GM12801 (cell line): ENCODE measurements around the gene PLXNA4.

Experiments used
- CTCF ChIP-seq: IDR thresholded peaks from one replicate; pipeline ENCODE4 v1.5.1; 2011; ENCODE audit warnings: control low read depth; ENCODE audit not compliant: insufficient read length; ENCODE audit errors: extremely low read depth

Gene PLXNA4

GRCh38 chr7:132309102-132309805 lies 267.0 kb downstream of the PLXNA4 start:
- no peak for TF ChIP-seq CTCF

DNA sequence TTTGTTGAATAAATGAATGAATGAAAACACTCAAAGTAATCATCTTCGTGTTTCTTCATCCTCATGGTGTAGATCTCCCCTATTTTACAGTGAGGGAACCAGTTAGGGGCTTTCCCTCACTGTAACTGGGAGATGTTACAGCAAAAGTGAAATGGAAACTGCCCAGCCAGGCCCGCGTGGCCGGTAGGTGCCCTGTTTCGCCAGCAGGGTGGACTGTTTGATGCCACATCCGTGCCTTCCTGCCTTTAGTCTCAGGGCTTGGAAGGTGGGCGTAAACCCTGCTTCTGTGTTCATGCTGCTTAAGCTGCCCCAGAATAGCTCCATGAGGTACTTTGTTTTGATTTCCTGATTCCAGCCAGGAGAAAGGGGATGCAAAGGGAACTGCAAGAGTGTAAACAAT lies 268.8 kb downstream of the PLXNA4 start:
- no peak for TF ChIP-seq CTCF

DNA sequence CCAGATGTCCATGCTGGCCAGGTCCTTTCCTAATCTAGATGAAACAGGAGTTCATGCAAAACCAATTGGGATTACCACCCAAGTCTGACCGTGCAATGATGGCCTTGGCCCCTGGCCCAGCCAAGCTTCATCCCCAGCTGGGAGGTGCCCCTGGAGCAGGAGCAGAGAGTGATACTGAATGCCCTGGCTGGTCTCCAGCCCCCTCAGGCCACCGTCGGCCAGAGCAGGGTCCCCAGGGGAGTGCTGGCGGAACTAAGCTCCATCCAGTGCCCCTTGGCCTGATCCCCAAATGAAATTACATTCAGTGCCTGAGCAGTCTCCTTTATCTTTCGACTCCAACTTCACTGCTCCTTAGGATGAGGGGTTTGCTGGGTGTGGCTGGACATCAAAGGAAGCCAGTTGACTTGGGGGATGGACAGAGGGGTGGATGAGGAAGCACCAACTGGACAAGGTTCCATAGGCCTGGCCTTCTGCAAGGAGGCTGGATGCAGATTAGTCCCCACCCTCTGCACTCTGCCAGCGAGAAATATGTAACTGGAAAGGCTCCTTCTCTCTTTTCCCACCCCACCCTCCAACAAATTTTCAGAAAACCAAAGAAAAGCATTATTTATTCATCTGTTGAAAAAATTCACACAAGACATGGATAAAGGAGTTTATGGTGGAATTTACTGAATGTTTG lies 275.5 kb downstream of the PLXNA4 start:
- no peak for TF ChIP-seq CTCF

- no peak for TF ChIP-seq CTCF
These were observed 277.5 kb downstream of the PLXNA4 start for GRCh38 chr7:132298790-132299189.

DNA sequence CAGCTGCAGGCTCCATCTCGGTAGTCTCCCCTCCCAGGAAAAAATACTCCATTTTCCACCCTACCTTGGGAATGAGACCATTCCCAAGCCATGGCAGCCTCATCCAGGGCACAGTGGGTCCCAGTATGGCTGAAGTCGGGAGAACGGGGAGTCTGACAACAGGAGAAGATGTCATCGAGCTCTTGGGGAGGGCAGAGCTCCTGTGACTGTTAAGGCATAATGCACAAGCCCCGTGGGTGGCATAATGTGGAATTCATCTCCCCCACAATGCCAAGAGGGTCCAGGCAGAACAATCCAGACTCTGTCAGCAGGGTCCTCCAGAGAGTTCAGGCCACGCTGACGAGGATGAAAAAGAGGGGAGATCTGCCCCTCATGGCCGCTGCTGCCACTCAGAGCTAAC lies 279.4 kb downstream of the PLXNA4 start:
- TF ChIP-seq CTCF, result no peak

GRCh38 chr7:132295175-132295574 lies 281.1 kb downstream of the PLXNA4 start:
- no peak for TF ChIP-seq CTCF

- TF ChIP-seq CTCF, result no peak
These were observed 283.5 kb downstream of the PLXNA4 start for GRCh38 chr7:132292803-132293202.
